Measurements from ENCODE around the gene PTGIR.

Gene PTGIR

DNA sequence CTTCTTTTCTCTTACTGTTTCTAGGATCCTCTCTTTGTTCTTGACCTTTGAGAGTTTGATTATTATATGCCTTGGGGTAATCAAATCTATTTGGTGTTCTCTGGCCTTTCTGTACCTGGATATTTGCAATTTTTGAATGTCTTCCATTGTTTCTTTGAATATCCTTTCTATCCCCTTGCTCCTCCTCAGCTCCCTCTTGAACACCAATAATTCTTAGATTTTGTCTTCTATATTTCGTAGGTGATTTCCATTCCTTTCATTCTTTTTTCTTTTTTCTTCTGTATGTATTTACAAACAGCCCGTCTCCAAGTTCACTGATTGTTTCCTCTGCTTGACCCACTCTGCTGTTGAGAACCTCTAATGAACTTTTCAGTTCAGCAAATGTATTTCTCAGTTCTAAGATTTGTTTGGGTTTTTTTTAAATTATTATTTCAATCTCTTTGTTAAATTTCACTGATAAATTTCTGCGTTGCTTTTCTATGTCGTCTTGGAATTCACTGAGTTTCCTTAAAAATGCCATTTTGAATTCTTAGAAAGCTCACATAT is 26.4 kb downstream of the PTGIR start:
- no peak for DNase-seq

DNA sequence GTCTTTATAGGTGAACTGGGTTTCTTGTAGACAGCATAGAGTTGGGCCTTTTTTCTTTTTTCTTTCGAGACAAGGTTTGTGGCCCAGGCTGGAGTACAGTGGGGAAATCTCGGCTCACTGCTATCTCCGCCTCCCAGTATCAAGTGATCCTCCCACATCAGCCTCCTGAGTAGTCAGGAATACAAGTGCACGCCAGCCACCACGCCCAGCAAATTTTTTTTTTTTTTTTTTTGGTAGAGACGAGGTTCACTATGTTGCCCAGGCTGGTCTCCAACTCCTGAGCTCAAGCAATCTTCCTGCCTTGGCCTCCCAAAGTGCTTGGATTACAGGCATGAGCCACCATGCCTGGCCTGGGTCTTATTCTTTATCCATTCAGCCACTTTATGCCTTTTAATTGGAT is 28.9 kb downstream of the PTGIR start:
- DNase-seq = no peak

DNA sequence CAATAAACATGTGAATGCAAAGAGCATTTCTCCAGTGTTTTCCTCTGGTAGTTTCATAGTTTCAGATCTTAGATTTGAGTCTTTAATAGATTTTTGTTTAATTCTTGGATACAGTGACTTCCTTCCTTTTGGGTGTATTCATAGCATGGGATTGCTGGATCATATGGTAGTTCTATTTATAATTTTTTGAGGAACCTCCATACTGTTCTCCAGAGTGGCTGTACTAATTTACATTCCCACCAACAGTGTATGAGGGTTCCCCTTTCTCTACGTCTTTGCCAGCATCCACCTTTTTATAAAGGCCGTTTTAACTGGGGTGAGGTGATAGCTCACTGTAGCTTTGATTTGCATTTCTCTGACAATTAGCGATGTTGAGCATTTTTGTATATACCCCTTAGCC is 33.0 kb downstream of the PTGIR start:
- DNase-seq = no peak

DNA sequence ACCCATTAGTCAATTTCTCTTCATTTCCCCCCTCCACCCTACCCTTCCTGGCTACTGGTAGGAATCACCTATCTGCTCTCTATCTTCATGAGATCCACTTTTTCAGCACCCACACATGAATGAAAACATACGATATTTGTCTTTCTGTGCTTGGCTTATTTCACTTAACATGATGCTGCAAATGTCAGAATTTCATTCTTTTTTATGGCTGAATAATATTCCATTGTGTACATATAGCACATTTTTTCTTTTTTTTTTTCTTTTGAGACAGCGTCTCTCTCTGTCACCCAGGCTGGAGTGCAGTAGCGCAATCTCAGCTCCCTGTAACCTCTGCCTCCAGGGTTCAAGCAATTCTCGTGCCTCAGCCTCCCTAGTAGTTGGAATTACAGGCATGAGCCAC is 33.6 kb downstream of the PTGIR start:
- DNase-seq = no peak

DNA sequence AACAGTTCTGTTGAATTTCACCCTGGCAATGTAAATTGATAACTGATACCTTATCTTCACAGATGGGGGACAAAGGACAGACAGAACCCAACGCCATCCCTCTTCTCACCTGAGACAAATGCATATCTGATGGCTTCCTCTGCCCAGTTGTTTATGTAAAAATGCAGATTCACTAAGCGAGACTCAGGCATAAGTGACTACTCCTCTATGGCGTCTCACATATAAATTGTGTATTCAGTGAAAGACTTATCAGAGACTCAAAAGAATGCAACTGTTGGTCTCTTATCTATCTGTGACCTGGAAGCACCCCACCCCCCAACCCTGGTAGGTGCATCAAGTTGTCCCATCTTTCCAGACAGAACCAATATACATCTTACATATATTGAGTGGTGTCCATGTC is 37.0 kb downstream of the PTGIR start:
- no peak for DNase-seq

DNA sequence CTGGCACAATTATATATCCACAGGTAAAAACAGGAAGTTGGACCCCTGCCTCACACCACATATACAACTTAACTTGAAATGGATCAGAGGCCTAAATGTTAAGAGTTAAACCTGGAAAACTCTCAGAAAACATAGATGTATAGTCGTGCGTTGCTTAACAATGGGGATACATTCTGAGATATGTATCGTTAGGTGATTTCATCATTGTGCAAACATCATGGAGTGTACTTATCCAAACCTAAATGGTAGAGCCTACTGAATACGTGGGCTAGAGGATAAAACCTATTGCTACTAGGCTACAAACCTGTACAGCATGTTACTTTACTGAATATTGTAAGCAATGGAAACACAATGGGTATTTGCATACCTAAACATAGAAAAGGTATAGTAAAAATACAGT is 38.6 kb downstream of the PTGIR start:
- no peak for DNase-seq

DNA sequence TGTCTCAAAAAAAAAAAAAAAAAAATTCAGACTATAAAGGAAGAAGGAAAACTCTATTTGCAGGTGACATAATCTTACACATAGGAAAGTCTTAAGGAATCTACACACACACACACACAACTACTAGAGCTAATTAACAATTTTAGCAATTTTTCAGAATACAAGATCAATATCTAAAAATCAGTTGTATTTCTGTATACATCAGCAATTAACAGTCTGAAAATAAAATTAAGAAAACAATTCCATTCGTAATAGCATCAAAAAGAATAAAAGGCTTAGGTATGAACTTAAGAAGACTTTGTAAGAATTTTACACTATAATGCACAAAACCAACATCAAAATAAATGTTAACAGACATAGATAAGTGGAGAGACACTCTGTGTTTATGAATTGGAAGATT is 39.4 kb downstream of the PTGIR start:
- no peak for DNase-seq

DNA sequence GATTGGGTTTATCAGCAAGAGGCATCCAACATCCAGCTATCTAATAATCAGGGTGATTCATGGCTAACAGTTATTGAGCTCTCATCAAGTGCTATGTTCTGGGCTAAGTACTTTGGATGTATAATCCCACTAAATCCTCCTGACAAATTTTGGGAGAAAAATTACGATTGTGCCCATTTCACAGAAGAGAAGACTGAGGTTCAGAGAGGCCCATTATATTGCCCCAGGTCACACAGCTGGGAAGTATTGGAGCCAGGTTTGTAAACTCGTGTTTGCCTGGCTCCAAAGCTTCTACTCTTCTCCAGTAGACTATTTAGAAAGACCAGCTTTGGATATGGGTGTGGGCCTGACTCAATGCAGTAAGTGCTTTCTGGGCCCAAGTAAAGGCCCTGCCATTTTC is 44.6 kb downstream of the PTGIR start:
- DNase-seq = no peak

DNA sequence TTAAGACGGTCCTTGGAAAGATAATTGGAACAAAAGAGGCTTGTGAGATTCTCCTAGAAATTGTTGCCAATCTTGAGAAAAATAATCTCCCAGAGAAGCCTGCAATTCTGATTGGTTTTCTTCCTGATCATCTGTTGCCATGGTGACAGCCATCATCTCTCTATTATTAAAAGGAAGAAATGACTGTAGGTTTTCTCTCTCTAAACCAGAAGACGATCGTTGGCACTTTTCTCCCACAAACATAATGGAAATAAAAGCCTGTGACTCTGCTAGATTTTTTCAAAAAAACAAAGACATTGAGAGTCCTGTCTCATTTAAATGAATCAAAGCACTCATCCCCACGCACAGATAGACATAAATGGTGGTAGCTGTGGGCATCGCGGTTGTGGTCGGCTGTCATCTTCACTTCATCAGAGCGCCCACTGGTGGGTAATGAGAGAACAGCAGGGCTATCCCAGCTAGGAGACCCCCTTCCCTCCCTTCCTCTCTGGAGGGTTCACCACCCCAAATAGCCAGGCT is 45.5 kb downstream of the PTGIR start:
- DNase-seq = no peak

DNA sequence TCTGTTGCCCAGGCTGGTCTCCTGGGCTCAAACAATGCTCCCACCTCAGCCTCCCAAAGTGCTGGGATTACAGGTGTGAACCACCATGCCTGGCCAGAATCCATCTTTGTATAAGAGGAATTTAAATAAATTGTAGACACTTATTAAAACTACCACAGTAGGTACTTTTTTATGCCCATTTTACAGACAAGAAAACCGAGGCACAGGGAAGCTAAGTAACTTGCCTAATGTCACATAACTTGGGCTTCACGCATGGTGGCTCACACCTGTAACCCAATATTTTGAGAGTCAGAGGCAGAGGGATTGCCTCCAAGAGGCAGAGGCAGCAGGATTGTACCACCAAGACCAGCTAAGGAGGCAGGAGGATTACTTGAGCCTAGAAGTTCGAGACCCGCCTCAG is 46.4 kb downstream of the PTGIR start:
- no peak for DNase-seq

DNA sequence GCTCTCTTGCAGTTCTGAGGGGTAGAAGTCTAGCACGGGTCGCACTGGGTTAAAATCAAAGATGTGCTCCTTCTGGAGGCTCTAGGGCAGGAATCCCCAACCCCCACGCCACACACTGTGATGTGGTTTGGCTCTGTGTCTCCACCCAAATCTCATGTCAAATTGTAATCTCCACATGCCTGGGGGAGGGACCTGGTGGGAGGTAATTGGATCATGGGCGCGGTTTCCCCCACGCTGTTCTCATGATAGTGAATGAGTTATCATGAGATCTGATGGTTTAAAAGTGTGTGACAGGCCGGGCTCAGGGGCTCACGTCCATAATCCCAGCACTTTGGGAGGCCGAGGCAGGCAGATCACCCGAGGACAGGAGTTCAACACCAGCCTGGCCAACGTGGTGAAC is 50.4 kb downstream of the PTGIR start:
- no peak for DNase-seq

DNA sequence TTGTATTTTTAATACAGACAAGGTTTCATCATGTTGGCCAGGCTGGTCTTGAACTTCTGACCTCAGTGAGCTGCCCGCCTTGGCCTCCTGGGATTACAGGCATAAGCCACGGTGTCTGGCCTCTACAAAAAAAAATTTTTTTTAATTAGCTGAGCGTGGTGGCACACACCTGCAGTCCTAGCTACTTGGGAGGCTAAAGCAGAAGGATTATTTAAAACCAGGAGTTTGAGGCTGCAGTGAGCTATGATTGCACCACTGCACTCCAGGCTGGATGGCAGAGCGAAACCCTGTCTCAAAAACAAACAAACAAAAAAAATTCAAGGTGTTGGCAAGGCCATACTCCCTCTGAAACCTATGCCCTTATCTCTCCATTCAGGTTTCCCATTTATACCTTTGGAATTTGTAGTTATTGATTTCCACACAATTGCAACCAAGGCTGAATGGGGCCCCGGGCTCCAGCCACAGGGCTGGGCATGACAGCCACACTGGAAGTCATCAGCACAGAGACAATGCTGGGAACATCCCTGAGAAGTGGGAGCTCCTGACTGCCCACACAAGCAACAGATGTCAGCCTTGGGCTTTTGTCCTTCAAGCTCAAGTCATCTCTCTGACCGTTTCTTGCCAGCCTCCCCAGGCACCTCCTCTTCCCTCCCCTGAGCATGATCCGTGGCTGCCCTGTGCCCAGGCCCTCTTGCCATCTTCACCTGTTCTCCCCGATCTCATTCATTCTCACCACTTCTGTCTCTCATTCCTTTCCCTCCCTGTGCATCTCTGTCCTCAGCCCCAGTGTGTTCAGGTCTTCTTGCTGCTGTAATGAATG is 51.0 kb downstream of the PTGIR start:
- no peak for DNase-seq

DNA sequence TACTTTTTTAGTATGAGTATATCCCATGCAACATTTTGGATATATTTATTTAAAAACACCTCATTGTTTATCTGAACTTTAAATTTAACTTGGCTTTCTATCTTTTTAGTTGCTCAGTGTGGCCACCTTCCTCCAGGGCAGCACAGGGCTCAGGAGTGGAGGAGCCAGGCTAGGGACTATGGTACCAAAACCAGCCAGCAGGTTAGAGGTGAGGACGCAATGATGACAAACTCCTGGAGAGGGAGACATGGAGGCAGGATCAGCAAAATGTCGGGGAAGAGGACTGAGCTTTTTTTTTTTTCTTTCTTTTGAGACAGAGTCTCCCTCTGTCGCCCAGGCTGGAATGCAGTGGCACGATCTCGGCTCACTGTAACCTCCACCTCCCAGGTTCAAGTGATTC is 53.4 kb downstream of the PTGIR start:
- no peak for DNase-seq

Data from NCI-H2029 treated with DMSO at 0.1 percent for 48 hours (cell line).